Right cardiac atrium (tissue), 5 donors: Measurements from ENCODE around the gene CDK5R2. TPM values are rescaled to one million over a fixed set of nuclear protein-coding genes. Genes with fewer than 3 reads are reported as not detected.
"Not testable (repeated sequence)": the region's sequence is repeated elsewhere in the genome, so short reads cannot be mapped to it uniquely, and the experiment has no call there.

ENCODE experiments used
- ATAC-seq, 2 donors: fragments of 200-7000 bp; cut with Tn5 transposase; one replicate each; pipeline versions ENCODE4 v1.8.0 to v1.9.1; 2020; ENCODE audit warnings: moderate library complexity in 2 of 2, mild to moderate bottlenecking in 1 of 2
- DNase-seq, 3 donors: peaks; one replicate each; pipeline ENCODE4 v3.0.0-alpha.2; 2020
- H3K27ac ChIP-seq: one replicate; pipeline ENCODE4 v1.5.1; 2013; ENCODE audit warnings: mild to moderate bottlenecking, low read length, control low read depth, moderate library complexity
- H3K27me3 ChIP-seq: one replicate; pipeline ENCODE4 v1.6.1; 2013; ENCODE audit not compliant: control insufficient read depth, insufficient read depth
- H3K4me1 ChIP-seq: one replicate; pipeline ENCODE4 v1.6.1; 2013; ENCODE audit warnings: low read length; ENCODE audit not compliant: control insufficient read depth, insufficient read depth
- H3K4me3 ChIP-seq: one replicate; pipeline ENCODE4 v1.5.1; 2013; ENCODE audit warnings: low read length, control low read depth
- H3K9me3 ChIP-seq: one replicate; pipeline ENCODE4 v1.6.1; 2013; ENCODE audit warnings: low read length; ENCODE audit not compliant: control insufficient read depth
- WGBS: extraction: QIAGEN DNeasy Blood & Tissue Kit; methylation state at CpG from one replicate; pipeline ENCODE4 v1.1.7; 2013; 5-methylcytosine and 5-hydroxymethylcytosine counted together
- intact Hi-C, 4 donors: fragments of 100-400 bp; cut with DNase I; formaldehyde crosslinking; loops; one replicate each; pipeline versions ENCODE4 v1.11.0 to v1.14.0; 2022 to 2023
- long read RNA-seq, 4 donors: library from polyadenylated mRNA; unstranded; transcript quantifications; one replicate each; pipeline ENCODE4 v2.0.0, GENCODE V29; 2020 to 2021
- polyA plus RNA-seq: library from polyadenylated mRNA; stranded (reverse); fragments of 200-250 nt; gene quantifications from one replicate; pipeline ENCODE4 v1.2.3, GENCODE V29; 2013
- total RNA-seq, 4 donors: library from RNA; stranded (reverse); fragmentation: NEBNext Ultra II Directional; extraction: Animal tissue kit (Norgen Biotek cat#: 25700); gene quantifications; one replicate each; pipeline ENCODE4 v1.2.1, GENCODE V29; 2021
- donor health status: healthy with polysubstance abuse.
- donor health status: DM: no; HTN: yes; CAD: no.
- donor health status: DM: no; HTN: no; CAD: no.
- donor health status: DM: no; HTN: yes; CAD: no; lungs with severe emphysema.
- donor health status: DM: yes; HTN: yes; CAD: no.

The CDK5R2 gene
- total RNA-seq (not detected), polyA plus RNA-seq (0.09 TPM)
- long read RNA-seq, donor 1, result 0 reads
- long read RNA-seq, donor 2, result 0 reads
- long read RNA-seq, donor 3, result 0 reads
- long read RNA-seq, donor 4, result 0 reads

GRCh38 chr2:218959141-218959731, at the start of gene CDK5R2:
Gene CDK5R2 (plus strand): TSS chr2:218959666. CDS start chr2:218959821, 155 bp downstream.
- Histone ChIP-seq H3K4me3 (peak within 1 kb of the TSS; percentile 59), H3K9me3 (no peaks in the 10 kb centered on the region), H3K27ac (no peak within 1 kb of the TSS), H3K4me1 (no peaks in the 10 kb centered on the region), H3K27me3 (no peaks in the 10 kb centered on the region)
- intact Hi-C loops, result no loop called here
- peak; percentile 73 to 86 for ATAC-seq
- WGBS, result 1% methylated on average over 37 of the region's 37 CpGs
- DNase-seq, result peak; percentile 72 to 91 (median 88)

DNA sequence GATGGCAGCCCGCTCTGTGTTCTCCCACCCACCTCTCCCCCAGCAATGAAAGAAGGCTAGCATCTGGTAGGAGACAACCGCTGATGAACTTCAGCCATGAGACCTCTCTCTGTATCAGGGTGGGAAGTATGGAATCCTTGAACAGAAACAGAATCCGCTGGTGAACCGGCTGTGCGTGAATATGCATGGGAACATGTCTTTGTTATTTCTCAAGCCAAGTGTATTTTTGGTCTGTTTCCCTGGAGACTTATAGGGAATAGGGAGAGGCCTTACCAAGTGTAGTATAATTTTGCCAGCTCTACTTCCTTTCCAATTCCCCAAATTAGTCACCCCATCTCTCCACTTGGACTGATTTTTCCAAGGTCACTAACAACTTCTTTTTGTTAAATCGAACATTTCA, 48.7 kb upstream of the CDK5R2 start:
- Histone ChIP-seq H3K27me3 (no peaks in the 10 kb centered on the region), H3K4me3 (no peak overlapping the region), H3K4me1 (no peaks in the 10 kb centered on the region), H3K27ac (no peak overlapping the region), H3K9me3 (no peaks in the 10 kb centered on the region)
- intact Hi-C loops, result no loop called here
- ATAC-seq, result no peak
- DNase-seq, result no peak
- 84% methylated on average over 6 of the region's 6 CpGs for WGBS

DNA sequence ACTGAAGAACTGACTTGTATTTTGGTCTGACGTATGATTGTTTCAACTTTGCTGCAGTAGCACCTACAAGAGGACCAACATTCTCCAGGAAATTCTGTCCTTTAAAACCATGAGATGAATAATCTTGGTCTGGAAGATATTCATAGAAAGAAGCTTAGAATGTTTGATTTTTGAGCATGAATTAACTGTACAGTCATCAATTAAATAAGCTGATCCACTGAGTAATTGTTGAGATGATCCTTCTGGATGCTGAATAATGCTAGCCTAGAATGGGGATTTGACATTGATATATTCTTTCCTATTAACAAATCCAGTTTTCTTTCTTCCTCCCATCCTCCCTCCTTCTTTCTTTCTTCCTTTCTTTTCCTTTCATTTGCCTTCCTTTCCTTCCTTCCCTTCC, 39.0 kb upstream of the CDK5R2 start:
- 93% methylated on average over 1 of the region's 1 CpG for WGBS
- ATAC-seq (no peak), DNase-seq (no peak)
- no peak overlapping the region for H3K27ac ChIP-seq
- no peaks in the 10 kb centered on the region for H3K9me3 ChIP-seq
- intact Hi-C loops, result no loop called here
- no peak overlapping the region for H3K4me3 ChIP-seq
- no peaks in the 10 kb centered on the region for H3K27me3 ChIP-seq
- no peaks in the 10 kb centered on the region for H3K4me1 ChIP-seq

- WGBS, result 83% methylated on average over 2 of the region's 2 CpGs
- no peak for ATAC-seq
- no peaks in the 10 kb centered on the region for H3K4me1 ChIP-seq
- H3K4me3 ChIP-seq, result no peak overlapping the region
- intact Hi-C loops, result no loop called here
- no peaks in the 10 kb centered on the region for H3K27me3 ChIP-seq
- H3K27ac ChIP-seq, result no peak overlapping the region
- no peak for DNase-seq
- H3K9me3 ChIP-seq, result no peaks in the 10 kb centered on the region
Observed at GRCh38 chr2:218924757-218925156, 34.7 kb upstream of the CDK5R2 start.

GRCh38 chr2:218925434-218925833, 34.0 kb upstream of the CDK5R2 start:
- no peak overlapping the region for H3K27ac ChIP-seq
- WGBS, result 75% methylated on average over 2 of the region's 2 CpGs
- no peaks in the 10 kb centered on the region for H3K4me1 ChIP-seq
- ATAC-seq, result no peak
- no peak for DNase-seq
- H3K27me3 ChIP-seq, result no peaks in the 10 kb centered on the region
- no peak overlapping the region for H3K4me3 ChIP-seq
- H3K9me3 ChIP-seq, result no peaks in the 10 kb centered on the region
- intact Hi-C loops, result no loop called here

GRCh38 chr2:218927422-218927821, 32.0 kb upstream of the CDK5R2 start:
- Histone ChIP-seq H3K27ac (no peak overlapping the region), H3K27me3 (no peaks in the 10 kb centered on the region), H3K4me1 (no peaks in the 10 kb centered on the region), H3K4me3 (no peak overlapping the region), H3K9me3 (no peaks in the 10 kb centered on the region)
- no peak for ATAC-seq
- WGBS, result 80% methylated on average over 2 of the region's 2 CpGs
- DNase-seq, result no peak
- intact Hi-C loops, result no loop called here

GRCh38 chr2:218927876-218928275, 31.6 kb upstream of the CDK5R2 start:
- Histone ChIP-seq H3K27me3 (no peaks in the 10 kb centered on the region), H3K4me3 (no peak overlapping the region), H3K9me3 (no peaks in the 10 kb centered on the region), H3K27ac (no peak overlapping the region), H3K4me1 (no peaks in the 10 kb centered on the region)
- DNase-seq (no peak), ATAC-seq (no peak)
- intact Hi-C loops, result no loop called here
- WGBS, result 52% methylated on average over 4 of the region's 4 CpGs

DNA sequence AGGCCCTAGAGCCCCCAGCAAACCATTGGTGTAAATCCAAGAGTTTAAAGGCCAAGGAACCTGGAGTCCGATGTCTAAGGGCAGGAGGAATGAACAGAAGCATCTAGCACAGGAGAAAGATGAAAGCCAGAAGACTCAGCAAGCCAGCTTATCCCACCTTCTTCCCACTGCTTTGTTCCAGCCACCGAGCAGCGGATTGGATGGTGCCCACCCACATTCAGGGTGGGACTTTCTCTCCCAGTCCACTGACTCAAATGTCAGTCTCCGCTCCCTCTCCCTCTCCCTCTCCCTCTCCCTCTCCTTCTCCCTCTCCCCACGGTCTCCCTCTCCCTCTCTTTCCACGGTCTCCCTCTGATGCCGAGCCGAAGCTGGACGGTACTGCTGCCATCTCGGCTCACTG, 29.0 kb upstream of the CDK5R2 start:
- H3K27ac ChIP-seq, H3K4me3 ChIP-seq, DNase-seq, ATAC-seq, intact Hi-C loops, H3K4me1 ChIP-seq, H3K27me3 ChIP-seq, H3K9me3 ChIP-seq: not testable (repeated sequence)
- WGBS, result 93% methylated on average over 8 of the region's 10 CpGs

DNA sequence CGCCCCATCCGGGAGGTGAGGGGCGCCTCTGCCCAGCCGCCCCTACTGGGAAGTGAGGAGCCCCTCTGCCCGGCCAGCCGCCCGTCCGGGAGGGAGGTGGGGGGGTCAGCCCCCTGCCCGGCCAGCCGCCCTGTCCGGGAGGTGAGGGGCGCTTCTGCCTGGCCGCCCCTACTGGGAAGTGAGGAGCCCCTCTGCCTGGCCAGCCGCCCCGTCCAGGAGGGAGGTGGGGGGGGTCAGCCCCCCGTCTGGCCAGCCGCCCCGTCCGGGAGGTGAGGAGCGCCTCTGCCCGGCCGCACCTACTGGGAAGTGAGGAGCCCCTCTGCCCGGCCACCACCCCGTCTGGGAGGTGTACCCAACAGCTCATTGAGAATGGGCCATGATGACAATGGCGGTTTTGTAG, 27.7 kb upstream of the CDK5R2 start:
- intact Hi-C loops, H3K9me3 ChIP-seq, DNase-seq, H3K4me1 ChIP-seq, H3K27me3 ChIP-seq, H3K27ac ChIP-seq, H3K4me3 ChIP-seq, ATAC-seq: not testable (repeated sequence)
- 94% methylated on average over 25 of the region's 25 CpGs for WGBS

DNA sequence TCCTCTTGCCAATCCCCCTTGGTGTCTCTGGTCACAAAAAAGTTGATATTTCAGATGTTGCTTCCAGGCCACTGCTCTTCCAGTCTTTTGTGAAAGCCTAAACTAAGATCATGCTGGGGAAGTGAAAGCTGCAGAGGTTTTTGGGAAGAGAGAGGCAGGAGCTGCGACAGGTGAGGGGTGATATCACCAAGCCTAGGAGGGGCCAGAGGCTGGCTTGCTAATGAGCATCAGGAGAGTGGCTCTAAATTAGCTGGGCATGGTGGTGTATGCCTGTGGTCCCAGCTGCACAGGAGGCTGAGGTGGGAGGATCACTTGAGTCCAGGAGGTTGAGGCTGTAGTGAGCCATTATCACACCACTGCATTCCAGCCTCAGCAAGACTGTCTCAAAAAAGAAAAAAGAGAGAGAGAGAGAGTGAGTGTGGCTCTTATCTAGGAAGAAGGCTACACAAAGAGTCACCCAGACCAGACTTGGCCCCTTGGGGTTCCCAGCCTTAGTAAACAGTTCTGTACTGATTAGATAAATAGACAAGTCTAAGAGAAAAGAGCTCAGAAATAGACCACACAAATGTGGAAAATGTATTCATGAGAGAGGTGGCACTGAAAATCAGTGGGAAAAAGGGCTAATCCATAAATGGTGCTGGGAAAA, 14.6 kb upstream of the CDK5R2 start:
- ATAC-seq, result no peak
- Histone ChIP-seq H3K27ac (no peak overlapping the region), H3K9me3 (no peaks in the 10 kb centered on the region), H3K27me3 (peaks cover 2% of the 10 kb centered on the region), H3K4me3 (no peak overlapping the region), H3K4me1 (no peaks in the 10 kb centered on the region)
- intact Hi-C loops, result no loop called here
- no peak for DNase-seq
- WGBS, result 85% methylated on average over 1 of the region's 1 CpG

DNA sequence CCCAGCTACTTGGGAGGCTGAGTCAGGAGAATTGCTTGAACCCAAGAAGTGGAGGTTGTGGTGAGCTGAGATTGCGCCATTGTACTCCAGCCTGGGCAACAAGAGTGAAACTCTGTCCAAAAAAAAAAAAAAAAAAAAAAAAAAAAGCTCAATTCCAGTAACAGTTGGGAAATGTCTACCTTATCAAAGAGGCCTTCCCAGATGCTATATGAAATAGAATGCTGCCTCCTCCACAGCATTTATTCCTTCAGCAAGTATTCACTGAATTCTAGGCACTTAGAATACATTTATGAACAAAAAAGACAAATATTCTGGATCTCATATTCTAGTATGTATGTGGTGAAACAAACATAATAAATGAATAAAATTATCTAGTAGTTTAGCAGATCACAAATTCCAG, 12.8 kb upstream of the CDK5R2 start:
- intact Hi-C loops, result no loop called here
- 74% methylated on average over 1 of the region's 1 CpG for WGBS
- ATAC-seq, result no peak

More for the DNA sequence above, 12.8 kb upstream of the CDK5R2 start:
- Histone ChIP-seq H3K27me3 (peaks cover 2% of the 10 kb centered on the region), H3K4me1 (no peaks in the 10 kb centered on the region), H3K9me3 (no peaks in the 10 kb centered on the region), H3K27ac (no peak overlapping the region), H3K4me3 (no peak overlapping the region)
- no peak for DNase-seq
